ENCODE results near the gene MYCL. TPM values are rescaled to one million over a fixed set of nuclear protein-coding genes. Genes with fewer than 3 reads are reported as not detected.

Gene MYCL
- total and polyA plus RNA-seq, 2 of the 8 experiments (the other 6 are each of a cell fraction or from before 2014, with no cell fraction given) = 20.3 to 28.8 TPM

GRCh38 chr1:39894884-39895495 lies 6.7 kb downstream of the MYCL start (continued):
- TF ChIP-seq ATF3 (IDR thresholded peaks at IDR 0.05; ENCODE audit: insufficient read depth, low read depth, low read length) = no peak

Data from H1 (cell line).